ENCODE results near the gene PTPRCAP.
"Not testable (repeated sequence)": the region's sequence is repeated elsewhere in the genome, so short reads cannot be mapped to it uniquely, and the experiment has no call there.

- not testable (repeated sequence) for TF ChIP-seq USF1 (CRISPR knock-in tag; IDR thresholded peaks at IDR 0.05); FOS (IDR thresholded peaks at IDR 0.05; ENCODE audit: extremely low read depth, insufficient read length); ZC3H4 (CRISPR knock-in tag; IDR thresholded peaks at IDR 0.05; ENCODE audit: borderline replicate concordance); RCOR1 (IDR thresholded peaks at IDR 0.05; ENCODE audit: borderline replicate concordance in 1 of 2, low read depth in 2 of 2, low read length in 2 of 2); EP300 (IDR thresholded peaks at IDR 0.05; ENCODE audit: low read length); ZNF561 (CRISPR knock-in tag; conservative IDR thresholded peaks at IDR 0.05); ZBTB26 (CRISPR knock-in tag; IDR thresholded peaks at IDR 0.05); ILK (tag; IDR thresholded peaks at IDR 0.05; ENCODE audit: borderline replicate concordance, low read depth)
- TF ChIP-seq, protein P1, sequence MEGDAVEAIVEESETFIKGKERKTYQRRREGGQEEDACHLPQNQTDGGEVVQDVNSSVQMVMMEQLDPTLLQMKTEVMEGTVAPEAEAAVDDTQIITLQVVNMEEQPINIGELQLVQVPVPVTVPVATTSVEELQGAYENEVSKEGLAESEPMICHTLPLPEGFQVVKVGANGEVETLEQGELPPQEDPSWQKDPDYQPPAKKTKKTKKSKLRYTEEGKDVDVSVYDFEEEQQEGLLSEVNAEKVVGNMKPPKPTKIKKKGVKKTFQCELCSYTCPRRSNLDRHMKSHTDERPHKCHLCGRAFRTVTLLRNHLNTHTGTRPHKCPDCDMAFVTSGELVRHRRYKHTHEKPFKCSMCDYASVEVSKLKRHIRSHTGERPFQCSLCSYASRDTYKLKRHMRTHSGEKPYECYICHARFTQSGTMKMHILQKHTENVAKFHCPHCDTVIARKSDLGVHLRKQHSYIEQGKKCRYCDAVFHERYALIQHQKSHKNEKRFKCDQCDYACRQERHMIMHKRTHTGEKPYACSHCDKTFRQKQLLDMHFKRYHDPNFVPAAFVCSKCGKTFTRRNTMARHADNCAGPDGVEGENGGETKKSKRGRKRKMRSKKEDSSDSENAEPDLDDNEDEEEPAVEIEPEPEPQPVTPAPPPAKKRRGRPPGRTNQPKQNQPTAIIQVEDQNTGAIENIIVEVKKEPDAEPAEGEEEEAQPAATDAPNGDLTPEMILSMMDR (IDR thresholded peaks at IDR 0.05 in 2 of 3, conservative IDR thresholded peaks at IDR 0.05 in 1 of 3; ENCODE audit: insufficient read depth in 2 of 3, low read depth in 1 of 3, low read length in 3 of 3): not testable (repeated sequence)
- peak; percentile 62 for TF ChIP-seq POLR2A (conservative IDR thresholded peaks at IDR 0.05)
Measured at GRCh38 chr11:67476692-67477091, 39.2 kb upstream of the PTPRCAP start.
